H9 (cell line): ENCODE data around the gene PAQR7. TPM values are rescaled to one million over a fixed set of nuclear protein-coding genes. Genes with fewer than 3 reads are reported as not detected.

Source experiments
- DNase-seq: peaks from one replicate; pipeline ENCODE4 v3.0.0-alpha.2; 2017
- H2AFZ ChIP-seq: one replicate; pipeline ENCODE4 v1.6.1; 2013; ENCODE audit warnings: mild to moderate bottlenecking, low read length, control low read depth, moderate library complexity
- H2AK5ac ChIP-seq: 2 replicates; pipeline ENCODE4 v1.6.1; 2013; ENCODE audit warnings: low read length, control low read depth, mixed read lengths; ENCODE audit not compliant: insufficient read length
- H2BK120ac ChIP-seq: one replicate; pipeline ENCODE4 v1.6.1; 2013; ENCODE audit warnings: low read depth, mild to moderate bottlenecking, low read length, control low read depth, inconsistent platforms; ENCODE audit not compliant: poor library complexity, severe bottlenecking
- H2BK12ac ChIP-seq: 2 replicates; pipeline ENCODE4 v1.6.1; 2013; ENCODE audit warnings: low read length, control low read depth, mixed read lengths, low read depth; ENCODE audit not compliant: insufficient read length
- H2BK15ac ChIP-seq: 2 replicates; pipeline ENCODE4 v1.6.1; 2013; ENCODE audit warnings: low read depth, low read length, control low read depth
- H2BK20ac ChIP-seq: one replicate; pipeline ENCODE4 v1.6.1; 2013; ENCODE audit warnings: low read depth, mild to moderate bottlenecking, low read length, control low read depth, inconsistent platforms; ENCODE audit not compliant: poor library complexity, severe bottlenecking
- H2BK5ac ChIP-seq: 2 replicates; pipeline ENCODE4 v1.6.1; 2013; ENCODE audit warnings: low read length, control low read depth, mixed read lengths; ENCODE audit not compliant: insufficient read length
- H3K14ac ChIP-seq: 2 replicates; pipeline ENCODE4 v1.6.1; 2013; ENCODE audit warnings: low read length, control low read depth; ENCODE audit not compliant: insufficient read depth
- H3K18ac ChIP-seq: 2 replicates; pipeline ENCODE4 v1.6.1; 2013; ENCODE audit warnings: low read depth, mild to moderate bottlenecking, mixed read lengths, low read length, control low read depth; ENCODE audit not compliant: insufficient read length
- H3K23ac ChIP-seq: 2 replicates; pipeline ENCODE4 v1.6.1; 2013; ENCODE audit warnings: low read length, control low read depth, mixed read lengths, low read depth; ENCODE audit not compliant: insufficient read length
- H3K23me2 ChIP-seq: 2 replicates; pipeline ENCODE4 v1.6.1; 2013; ENCODE audit warnings: low read depth, mild to moderate bottlenecking, mixed read lengths, low read length, control low read depth; ENCODE audit not compliant: insufficient read length, poor library complexity, severe bottlenecking
- H3K27ac ChIP-seq: 2 replicates; pipeline ENCODE4 v1.5.1; 2013; ENCODE audit warnings: low read length, control low read depth, mixed read lengths, low read depth; ENCODE audit not compliant: insufficient read length
- H3K27me3 ChIP-seq: 2 replicates; pipeline ENCODE4 v1.6.1; 2013; ENCODE audit warnings: low read length, control low read depth, inconsistent platforms; ENCODE audit not compliant: insufficient read depth
- H3K4ac ChIP-seq: 2 replicates; pipeline ENCODE4 v1.6.1; 2013; ENCODE audit warnings: low read depth, mild to moderate bottlenecking, control low read depth, inconsistent platforms, low read length, moderate library complexity
- H3K4me1 ChIP-seq: 2 replicates; pipeline ENCODE4 v1.6.1; 2013; ENCODE audit warnings: low read length, control low read depth, inconsistent platforms; ENCODE audit not compliant: insufficient read depth
- H3K4me2 ChIP-seq: 2 replicates; pipeline ENCODE4 v1.6.1; 2013; ENCODE audit warnings: low read length, control low read depth, mixed read lengths; ENCODE audit not compliant: insufficient read length, insufficient read depth
- H3K56ac ChIP-seq: 2 replicates; pipeline ENCODE4 v1.6.1; 2013; ENCODE audit warnings: low read depth, mild to moderate bottlenecking, mixed read lengths, low read length, control low read depth; ENCODE audit not compliant: insufficient read length
- H3K79me1 ChIP-seq: 2 replicates; pipeline ENCODE4 v1.6.1; 2013; ENCODE audit warnings: low read depth, mild to moderate bottlenecking, moderate library complexity, low read length, control low read depth, inconsistent platforms; ENCODE audit not compliant: insufficient read depth, poor library complexity, severe bottlenecking
- H3K79me2 ChIP-seq: 2 replicates; pipeline ENCODE4 v1.6.1; 2013; ENCODE audit warnings: low read length, control low read depth, inconsistent platforms; ENCODE audit not compliant: insufficient read depth
- H3K9ac ChIP-seq: 2 replicates; pipeline ENCODE4 v1.6.1; 2013; ENCODE audit warnings: low read length, control low read depth, mixed read lengths; ENCODE audit not compliant: insufficient read length; ENCODE audit errors: extremely low read depth
- H3K9me3 ChIP-seq: one replicate; pipeline ENCODE4 v1.6.1; 2013; ENCODE audit warnings: low read depth, low read length, inconsistent platforms; ENCODE audit not compliant: control insufficient read depth
- H3T11ph ChIP-seq: one replicate; pipeline ENCODE4 v1.6.1; 2013; ENCODE audit warnings: mild to moderate bottlenecking, low read length, control low read depth, inconsistent platforms
- H4K20me1 ChIP-seq: one replicate; pipeline ENCODE4 v1.6.1; 2013; ENCODE audit not compliant: control insufficient read depth, insufficient read length, insufficient read depth
- H4K5ac ChIP-seq: 2 replicates; pipeline ENCODE4 v1.6.1; 2013; ENCODE audit warnings: low read depth, mild to moderate bottlenecking, mixed read lengths, low read length, control low read depth; ENCODE audit not compliant: insufficient read length
- H4K8ac ChIP-seq: replicated peaks from 2 replicates; pipeline ENCODE4 v1.6.1; 2013; ENCODE audit warnings: low read length, control low read depth, mixed read lengths, low read depth; ENCODE audit not compliant: insufficient read length
- H4K91ac ChIP-seq: 2 replicates; pipeline ENCODE4 v1.6.1; 2013; ENCODE audit warnings: low read depth, mild to moderate bottlenecking, moderate library complexity, mixed read lengths, low read length, control low read depth; ENCODE audit not compliant: insufficient read length
- H3K27ac Mint-ChIP-seq, 3 experiments: 2 replicates in 2 of 3; 3 replicates in 1 of 3; pipeline ENCODE4 v1.8.0; 2020 to 2021; ENCODE audit warnings: mixed read lengths in 3 of 3, mild to moderate bottlenecking in 1 of 3, moderate library complexity in 1 of 3
- H3K27me3 Mint-ChIP-seq: 2 replicates; pipeline ENCODE4 v1.8.0; 2021; ENCODE audit warnings: low read depth, mild to moderate bottlenecking, moderate library complexity, mixed read lengths
- H3K36me3 Mint-ChIP-seq, 3 experiments: 2 replicates in 2 of 3; 3 replicates in 1 of 3; pipeline ENCODE4 v1.8.0; 2020 to 2021; ENCODE audit warnings: low read depth in 3 of 3, mixed read lengths in 3 of 3; ENCODE audit not compliant: insufficient read depth in 1 of 3
- H3K4me1 Mint-ChIP-seq, 2 experiments: 2 replicates each; pipeline ENCODE4 v1.8.0; 2020; ENCODE audit warnings: mixed read lengths in 2 of 2
- H3K4me3 Mint-ChIP-seq, 2 experiments: 2 replicates in 1 of 2; 3 replicates in 1 of 2; pipeline ENCODE4 v1.8.0; 2020 to 2021; ENCODE audit warnings: mild to moderate bottlenecking in 2 of 2, mixed read lengths in 2 of 2, moderate library complexity in 1 of 2
- H3K9me3 Mint-ChIP-seq, 2 experiments: 2 replicates in 1 of 2; 3 replicates in 1 of 2; pipeline ENCODE4 v1.8.0; 2020; ENCODE audit warnings: mild to moderate bottlenecking in 2 of 2, mixed read lengths in 2 of 2, moderate library complexity in 1 of 2
- CTCF ChIP-seq: fragments of 200-600 bp; sonication (generic); conservative IDR thresholded peaks from 3 replicates; pipeline ENCODE4 v1.8.0; 2021; ENCODE audit warnings: antibody characterized with exemption, mild to moderate bottlenecking
- WGBS: extraction: QIAGEN DNeasy Blood & Tissue Kit; methylation state at CpG from one replicate; pipeline ENCODE4 v1.1.7; 2013; ENCODE audit warnings: missing lambda C conversion rate, low lambda C conversion rate, mixed read lengths; ENCODE audit not compliant: insufficient read length; ENCODE audit errors: extremely low coverage; 5-methylcytosine and 5-hydroxymethylcytosine counted together
- total RNA-seq: library from RNA; stranded (reverse); gene quantifications from 2 replicates; pipeline ENCODE4 v1.2.1, GENCODE V29; 2021

The PAQR7 gene
- total RNA-seq, 1 experiment from 2014 or later: 6.3 TPM

- no peaks in the 10 kb centered on the region for H3K79me1 ChIP-seq
- no peak overlapping the region for H3T11ph ChIP-seq
- no peak overlapping the region for H3K27ac ChIP-seq
- H2BK15ac ChIP-seq: no peak overlapping the region
- H2AFZ ChIP-seq: no peak overlapping the region
- H4K8ac ChIP-seq: no peak overlapping the region
- peaks cover 1% of the 10 kb centered on the region; the same call in 1 of the 2 replicates for H3K4me1 ChIP-seq
- Mint-ChIP-seq H3K27me3 (peaks cover 18% of the 10 kb centered on the region), H3K4me3 (no peak overlapping the region), H3K36me3 (no peaks in the 10 kb centered on the region), H3K27ac (no peak overlapping the region), H3K4me1 (peaks cover 29 to 39% of the 10 kb centered on the region in 2 experiments), H3K9me3 (no peaks in the 10 kb centered on the region)
- H2AK5ac ChIP-seq: no peak overlapping the region
- no peak overlapping the region for H2BK20ac ChIP-seq
- no peak overlapping the region for H2BK5ac ChIP-seq
- no peaks in the 10 kb centered on the region; the same call in 1 of the 2 replicates for H3K27me3 ChIP-seq
- no peak overlapping the region for H3K4ac ChIP-seq
- DNase-seq: no peak
- H3K23ac ChIP-seq: no peak overlapping the region
- WGBS: no CpG with 5 or more reads among the region's 2 CpGs
- no peak for TF ChIP-seq CTCF
- H3K9me3 ChIP-seq: no peaks in the 10 kb centered on the region
- H3K18ac ChIP-seq: no peak overlapping the region
- H3K14ac ChIP-seq: no peak overlapping the region
- H3K56ac ChIP-seq: no peak overlapping the region
- H4K5ac ChIP-seq: no peak overlapping the region
- no peak overlapping the region for H3K4me2 ChIP-seq
- peaks cover 7% of the 10 kb centered on the region for H3K23me2 ChIP-seq
- H3K79me2 ChIP-seq: no peaks in the 10 kb centered on the region
- no peaks in the 10 kb centered on the region for H4K20me1 ChIP-seq
- no peak overlapping the region for H4K91ac ChIP-seq
- H3K9ac ChIP-seq: no peak overlapping the region
- no peak overlapping the region for H2BK120ac ChIP-seq
- no peak overlapping the region for H2BK12ac ChIP-seq
These were observed 2.8 kb downstream of the PAQR7 start for GRCh38 chr1:25872713-25873112.
